OCI-LY1 (cell line): ENCODE measurements around the gene AGMO.

Experiments used
- H2AFZ ChIP-seq: fragments of 200-600 bp; sonication (generic), shearing (Covaris generic); 2 replicates; pipeline ENCODE4 v1.6.0; 2014; ENCODE audit warnings: antibody characterized with exemption, mild to moderate bottlenecking, low read length
- H3F3A ChIP-seq: fragments of 200-600 bp; sonication (generic), shearing (Covaris generic); 2 replicates; pipeline ENCODE4 v1.6.0; 2014; ENCODE audit warnings: mild to moderate bottlenecking, antibody characterized with exemption, low read length, moderate library complexity; ENCODE audit not compliant: insufficient read depth
- H3K27ac ChIP-seq: fragments of 200-600 bp; sonication (generic); 2 replicates; pipeline ENCODE4 v1.5.1; 2014; ENCODE audit warnings: low read length, mixed run types, mild to moderate bottlenecking, low read depth; ENCODE audit not compliant: poor library complexity, severe bottlenecking
- H3K27me3 ChIP-seq: fragments of 200-600 bp; sonication (generic); 2 replicates; pipeline ENCODE4 v1.6.0; 2014; ENCODE audit warnings: antibody characterized with exemption, mild to moderate bottlenecking, low read length, moderate library complexity; ENCODE audit not compliant: insufficient read depth
- H3K36me3 ChIP-seq: fragments of 200-600 bp; sonication (generic); 2 replicates; pipeline ENCODE4 v1.6.1; 2014; ENCODE audit warnings: mild to moderate bottlenecking, antibody characterized with exemption, low read length, moderate library complexity, mixed read lengths; ENCODE audit not compliant: insufficient read depth
- H3K4me1 ChIP-seq: fragments of 200-600 bp; sonication (generic); 2 replicates; pipeline ENCODE4 v1.5.1; 2014; ENCODE audit warnings: mild to moderate bottlenecking, low read length, moderate library complexity; ENCODE audit not compliant: insufficient read depth, severe bottlenecking
- H3K4me2 ChIP-seq: fragments of 200-600 bp; sonication (generic), shearing (Covaris generic); 2 replicates; pipeline ENCODE4 v1.6.1; 2014; ENCODE audit warnings: low read length
- H3K4me3 ChIP-seq: fragments of 200-600 bp; sonication (generic); 2 replicates; pipeline ENCODE4 v1.5.1; 2014; ENCODE audit warnings: low read length, low read depth, mild to moderate bottlenecking, mixed read lengths; ENCODE audit not compliant: poor library complexity, severe bottlenecking
- H3K79me2 ChIP-seq: fragments of 200-600 bp; shearing (Covaris generic); 2 replicates; pipeline ENCODE4 v1.6.1; 2016; ENCODE audit warnings: mixed run types, low read length, mixed read lengths; ENCODE audit not compliant: insufficient read depth
- H3K9ac ChIP-seq: fragments of 200-600 bp; sonication (generic), shearing (Covaris generic); 2 replicates; pipeline ENCODE4 v1.6.1; 2014; ENCODE audit warnings: mild to moderate bottlenecking, low read length, mixed read lengths
- H3K9me2 ChIP-seq: fragments of 200-600 bp; sonication (generic), shearing (Covaris generic); 2 replicates; pipeline ENCODE4 v1.6.1; 2014; ENCODE audit warnings: low read depth, mild to moderate bottlenecking, low read length, mixed read lengths
- H3K9me3 ChIP-seq: fragments of 200-600 bp; shearing (Covaris generic); 2 replicates; pipeline ENCODE4 v1.6.1; 2014; ENCODE audit warnings: low read length, mixed read lengths
- H4K20me1 ChIP-seq: fragments of 200-600 bp; sonication (generic), shearing (Covaris generic); 2 replicates; pipeline ENCODE4 v1.6.0; 2016; ENCODE audit warnings: mild to moderate bottlenecking, low read length; ENCODE audit not compliant: insufficient read depth
- CTCF ChIP-seq: fragments of 200-600 bp; sonication (generic), shearing (Covaris generic); IDR thresholded peaks from 2 replicates; pipeline ENCODE4 v1.5.1; 2017; ENCODE audit warnings: mild to moderate bottlenecking, antibody characterized with exemption, low read length, moderate library complexity, mixed read lengths
- EZH2 ChIP-seq: fragments of 200-600 bp; sonication (generic), shearing (Covaris generic); IDR thresholded peaks from 2 replicates; pipeline ENCODE4 v1.8.0; 2017; ENCODE audit warnings: borderline replicate concordance, mixed run types, mild to moderate bottlenecking, antibody characterized with exemption, low read length, moderate library complexity, mixed read lengths

Gene AGMO

GRCh38 chr7:15561835-15562234, at the start of gene AGMO:
Gene AGMO (minus strand): TSS chr7:15562015.
- Histone ChIP-seq H3K4me2 (no peak within 1 kb of the TSS), H3K79me2 (no peaks in the 10 kb centered on the region), H3K9me3 (no peaks in the 10 kb centered on the region), H3K27me3 (no peaks in the 10 kb centered on the region), H3K4me1 (no peaks in the 10 kb centered on the region), H3K9me2 (no peaks in the 10 kb centered on the region; the same call in 1 of the 2 replicates), H2AFZ (no peak within 1 kb of the TSS), H3K36me3 (no peaks in the 10 kb centered on the region), H3F3A (no peaks in the 10 kb centered on the region), H3K27ac (no peak within 1 kb of the TSS), H4K20me1 (no peaks in the 10 kb centered on the region), H3K4me3 (no peak within 1 kb of the TSS), H3K9ac (no peak within 1 kb of the TSS)
- no peak for TF ChIP-seq EZH2

- Histone ChIP-seq H3K4me1 (no peaks in the 10 kb centered on the region), H3K9me2 (no peaks in the 10 kb centered on the region; the same call in 1 of the 2 replicates), H3K4me2 (no peak overlapping the region), H3F3A (no peaks in the 10 kb centered on the region), H2AFZ (no peak overlapping the region), H3K36me3 (no peaks in the 10 kb centered on the region), H3K27ac (no peak overlapping the region), H3K9ac (no peak overlapping the region), H3K9me3 (no peaks in the 10 kb centered on the region), H3K27me3 (no peaks in the 10 kb centered on the region), H3K79me2 (no peaks in the 10 kb centered on the region), H4K20me1 (no peaks in the 10 kb centered on the region), H3K4me3 (no peak overlapping the region)
- no peak for TF ChIP-seq CTCF
- TF ChIP-seq EZH2 = no peak
Measured at GRCh38 chr7:15610503-15610902, 48.7 kb upstream of the AGMO start.

GRCh38 chr7:15609287-15609686, 47.5 kb upstream of the AGMO start:
- no peak for TF ChIP-seq EZH2
- TF ChIP-seq CTCF = no peak
- Histone ChIP-seq H3F3A (no peaks in the 10 kb centered on the region), H4K20me1 (no peaks in the 10 kb centered on the region), H3K27me3 (no peaks in the 10 kb centered on the region), H3K9ac (no peak overlapping the region), H3K4me2 (no peak overlapping the region), H3K9me3 (no peaks in the 10 kb centered on the region), H3K36me3 (no peaks in the 10 kb centered on the region), H3K9me2 (no peaks in the 10 kb centered on the region; the same call in 1 of the 2 replicates), H3K4me1 (no peaks in the 10 kb centered on the region), H3K27ac (no peak overlapping the region), H2AFZ (no peak overlapping the region), H3K79me2 (no peaks in the 10 kb centered on the region), H3K4me3 (no peak overlapping the region)

- H3K4me3 ChIP-seq = no peak overlapping the region
- no peaks in the 10 kb centered on the region for H3K4me1 ChIP-seq
- H3K27me3 ChIP-seq = no peaks in the 10 kb centered on the region
- no peaks in the 10 kb centered on the region for H3K79me2 ChIP-seq
- H3K4me2 ChIP-seq = no peak overlapping the region
- TF ChIP-seq CTCF = no peak
- no peak for TF ChIP-seq EZH2
- peaks cover 3% of the 10 kb centered on the region; the same call in 1 of the 2 replicates for H3K9me2 ChIP-seq
- H3K9me3 ChIP-seq = no peaks in the 10 kb centered on the region
- H3K27ac ChIP-seq = no peak overlapping the region
- H2AFZ ChIP-seq = no peak overlapping the region
- H3K9ac ChIP-seq = no peak overlapping the region
- H3F3A ChIP-seq = no peaks in the 10 kb centered on the region
- H4K20me1 ChIP-seq = no peaks in the 10 kb centered on the region
- H3K36me3 ChIP-seq = no peaks in the 10 kb centered on the region
Measured at GRCh38 chr7:15607529-15608210, 45.9 kb upstream of the AGMO start.
